GM12878 (cell line): Measurements from ENCODE around the gene PGM2L1.

ENCODE experiments used
- BCL11A ChIP-seq: IDR thresholded peaks from 2 replicates; pipeline ENCODE4 v1.6.1; 2011; ENCODE audit warnings: low read depth, low read length
- CEBPB ChIP-seq, 2 experiments: fragments of 150-350 bp in 1 of 2; IDR thresholded peaks; 2 replicates each; pipeline ENCODE4 v1.6.1; 2012 to 2014; ENCODE audit warnings: low read depth in 2 of 2, low read length in 2 of 2, borderline replicate concordance in 1 of 2, inconsistent platforms in 1 of 2
- FOXM1 ChIP-seq: IDR thresholded peaks from 2 replicates; pipeline ENCODE4 v1.6.1; 2012; ENCODE audit warnings: low read depth, mild to moderate bottlenecking, inconsistent platforms, low read length, moderate library complexity
- POLR2A ChIP-seq: IDR thresholded peaks from 2 replicates; pipeline ENCODE4 v1.6.1; 2011; ENCODE audit warnings: low read depth, mild to moderate bottlenecking, low read length
- SRF ChIP-seq, 2 experiments: IDR thresholded peaks; 2 replicates each; pipeline ENCODE4 v1.6.1; 2011; ENCODE audit warnings: low read depth in 2 of 2, low read length in 2 of 2, mild to moderate bottlenecking in 1 of 2, moderate library complexity in 1 of 2
- YY1 ChIP-seq: IDR thresholded peaks from 2 replicates; pipeline ENCODE4 v1.6.1; 2011; ENCODE audit warnings: low read depth, mild to moderate bottlenecking, low read length
- TF ChIP-seq, protein P1 (sequence below), 3 experiments: IDR thresholded peaks in 2 of 3; conservative IDR thresholded peaks in 1 of 3; 2 replicates each; pipeline ENCODE4 v1.5.1; 2011; ENCODE audit warnings: low read depth in 3 of 3, low read length in 3 of 3, mild to moderate bottlenecking in 3 of 3, control low read depth in 2 of 3, moderate library complexity in 2 of 3, inconsistent platforms in 1 of 3, mixed read lengths in 1 of 3; ENCODE audit not compliant: control insufficient read depth in 2 of 3, insufficient read depth in 1 of 3; ENCODE audit errors: extremely low read depth in 1 of 3
- TF ChIP-seq, protein P2 (sequence below): fragments of 450-650 bp; IDR thresholded peaks from 2 replicates; pipeline ENCODE4 v1.6.1; 2017; ENCODE audit warnings: antibody characterized with exemption, mild to moderate bottlenecking, moderate library complexity
- TF ChIP-seq, protein P3 (sequence below): IDR thresholded peaks from 2 replicates; pipeline ENCODE4 v1.6.1; 2011; ENCODE audit warnings: borderline replicate concordance, low read depth, mild to moderate bottlenecking, moderate library complexity, low read length; ENCODE audit not compliant: insufficient read depth, poor library complexity, severe bottlenecking

DNA sequence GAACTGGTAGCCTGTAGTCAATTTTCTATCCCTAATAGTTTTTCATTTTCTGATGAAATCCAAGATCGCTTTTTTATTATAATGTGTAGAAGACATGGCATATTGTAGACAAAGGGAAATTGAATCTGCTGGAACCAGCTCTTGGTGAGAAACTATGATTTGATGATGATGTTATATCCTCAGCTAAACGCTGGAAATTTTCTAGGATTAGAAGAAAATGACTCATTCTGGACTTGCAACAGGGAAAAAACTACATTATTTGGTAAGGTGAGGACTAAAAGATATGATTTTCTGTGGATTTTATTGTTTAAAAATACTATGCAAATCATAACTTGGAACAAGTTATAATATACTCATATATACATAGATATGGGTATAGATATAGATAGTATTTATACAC is 14.1 kb upstream of the PGM2L1 start:
- TF ChIP-seq POLR2A (no peak), BCL11A (no peak), CEBPB (IDR thresholded peaks at IDR 0.05; ENCODE audit: borderline replicate concordance in 1 of 2, low read depth in 2 of 2, low read length in 2 of 2) (no peak), YY1 (no peak), SRF (IDR thresholded peaks at IDR 0.05; ENCODE audit: low read depth in 2 of 2, low read length in 2 of 2) (no peak), FOXM1 (no peak)
- TF ChIP-seq, protein P1, sequence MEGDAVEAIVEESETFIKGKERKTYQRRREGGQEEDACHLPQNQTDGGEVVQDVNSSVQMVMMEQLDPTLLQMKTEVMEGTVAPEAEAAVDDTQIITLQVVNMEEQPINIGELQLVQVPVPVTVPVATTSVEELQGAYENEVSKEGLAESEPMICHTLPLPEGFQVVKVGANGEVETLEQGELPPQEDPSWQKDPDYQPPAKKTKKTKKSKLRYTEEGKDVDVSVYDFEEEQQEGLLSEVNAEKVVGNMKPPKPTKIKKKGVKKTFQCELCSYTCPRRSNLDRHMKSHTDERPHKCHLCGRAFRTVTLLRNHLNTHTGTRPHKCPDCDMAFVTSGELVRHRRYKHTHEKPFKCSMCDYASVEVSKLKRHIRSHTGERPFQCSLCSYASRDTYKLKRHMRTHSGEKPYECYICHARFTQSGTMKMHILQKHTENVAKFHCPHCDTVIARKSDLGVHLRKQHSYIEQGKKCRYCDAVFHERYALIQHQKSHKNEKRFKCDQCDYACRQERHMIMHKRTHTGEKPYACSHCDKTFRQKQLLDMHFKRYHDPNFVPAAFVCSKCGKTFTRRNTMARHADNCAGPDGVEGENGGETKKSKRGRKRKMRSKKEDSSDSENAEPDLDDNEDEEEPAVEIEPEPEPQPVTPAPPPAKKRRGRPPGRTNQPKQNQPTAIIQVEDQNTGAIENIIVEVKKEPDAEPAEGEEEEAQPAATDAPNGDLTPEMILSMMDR (IDR thresholded peaks at IDR 0.05 in 2 of 3, conservative IDR thresholded peaks at IDR 0.05 in 1 of 3; ENCODE audit: control insufficient read depth in 2 of 3, extremely low read depth in 1 of 3, insufficient read depth in 1 of 3, low read depth in 3 of 3, low read length in 3 of 3): no peak
- TF ChIP-seq, protein P2, sequence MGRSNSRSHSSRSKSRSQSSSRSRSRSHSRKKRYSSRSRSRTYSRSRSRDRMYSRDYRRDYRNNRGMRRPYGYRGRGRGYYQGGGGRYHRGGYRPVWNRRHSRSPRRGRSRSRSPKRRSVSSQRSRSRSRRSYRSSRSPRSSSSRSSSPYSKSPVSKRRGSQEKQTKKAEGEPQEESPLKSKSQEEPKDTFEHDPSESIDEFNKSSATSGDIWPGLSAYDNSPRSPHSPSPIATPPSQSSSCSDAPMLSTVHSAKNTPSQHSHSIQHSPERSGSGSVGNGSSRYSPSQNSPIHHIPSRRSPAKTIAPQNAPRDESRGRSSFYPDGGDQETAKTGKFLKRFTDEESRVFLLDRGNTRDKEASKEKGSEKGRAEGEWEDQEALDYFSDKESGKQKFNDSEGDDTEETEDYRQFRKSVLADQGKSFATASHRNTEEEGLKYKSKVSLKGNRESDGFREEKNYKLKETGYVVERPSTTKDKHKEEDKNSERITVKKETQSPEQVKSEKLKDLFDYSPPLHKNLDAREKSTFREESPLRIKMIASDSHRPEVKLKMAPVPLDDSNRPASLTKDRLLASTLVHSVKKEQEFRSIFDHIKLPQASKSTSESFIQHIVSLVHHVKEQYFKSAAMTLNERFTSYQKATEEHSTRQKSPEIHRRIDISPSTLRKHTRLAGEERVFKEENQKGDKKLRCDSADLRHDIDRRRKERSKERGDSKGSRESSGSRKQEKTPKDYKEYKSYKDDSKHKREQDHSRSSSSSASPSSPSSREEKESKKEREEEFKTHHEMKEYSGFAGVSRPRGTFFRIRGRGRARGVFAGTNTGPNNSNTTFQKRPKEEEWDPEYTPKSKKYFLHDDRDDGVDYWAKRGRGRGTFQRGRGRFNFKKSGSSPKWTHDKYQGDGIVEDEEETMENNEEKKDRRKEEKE: no peak
- TF ChIP-seq, protein P3, sequence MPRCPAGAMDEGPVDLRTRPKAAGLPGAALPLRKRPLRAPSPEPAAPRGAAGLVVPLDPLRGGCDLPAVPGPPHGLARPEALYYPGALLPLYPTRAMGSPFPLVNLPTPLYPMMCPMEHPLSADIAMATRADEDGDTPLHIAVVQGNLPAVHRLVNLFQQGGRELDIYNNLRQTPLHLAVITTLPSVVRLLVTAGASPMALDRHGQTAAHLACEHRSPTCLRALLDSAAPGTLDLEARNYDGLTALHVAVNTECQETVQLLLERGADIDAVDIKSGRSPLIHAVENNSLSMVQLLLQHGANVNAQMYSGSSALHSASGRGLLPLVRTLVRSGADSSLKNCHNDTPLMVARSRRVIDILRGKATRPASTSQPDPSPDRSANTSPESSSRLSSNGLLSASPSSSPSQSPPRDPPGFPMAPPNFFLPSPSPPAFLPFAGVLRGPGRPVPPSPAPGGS: no peak
